ENCODE measurements around the gene BATF3. TPM values are rescaled to one million over a fixed set of nuclear protein-coding genes. Genes with fewer than 3 reads are reported as not detected.

The BATF3 gene
- total and polyA plus RNA-seq, 5 donors = 0.49 to 3.1 (median 0.79) TPM

DNA sequence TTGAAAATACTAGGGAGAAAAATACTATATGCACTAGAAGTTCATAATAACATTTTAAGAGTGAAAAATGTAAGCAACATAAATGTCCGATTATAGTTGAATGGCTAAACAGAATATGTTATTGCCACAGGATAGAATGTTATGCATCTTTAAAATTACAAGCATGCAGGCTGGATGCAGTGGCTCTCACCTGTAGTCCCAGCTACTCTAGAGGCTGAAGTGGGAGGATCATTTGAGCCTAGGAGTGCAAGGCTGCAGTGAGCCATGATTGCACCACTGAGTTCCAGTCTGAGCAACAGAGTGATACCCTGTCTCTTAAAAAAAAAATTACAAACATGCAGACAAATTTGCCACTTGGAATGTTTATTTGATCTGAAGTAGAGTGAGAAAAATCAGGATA is 3.0 kb upstream of the BATF3 start:
- intact Hi-C loops (cut with DNase I) = no loop called here
- ATAC-seq = no peak
- WGBS = 67% methylated on average over 1 of the region's 1 CpG

GRCh38 chr1:212701910-212702309 is 2.3 kb upstream of the BATF3 start:
- H3K27me3 ChIP-seq (ENCODE audit: control insufficient read depth, insufficient read depth) = no peaks in the 10 kb centered on the region
- H3K27ac ChIP-seq (ENCODE audit: low read length) = no peak overlapping the region
- no peaks in the 10 kb centered on the region for H3K4me1 ChIP-seq (ENCODE audit: control insufficient read depth, insufficient read depth, low read length)
- intact Hi-C loops (cut with DNase I) = no loop called here
- 69% methylated on average over 1 of the region's 1 CpG for WGBS
- no peak overlapping the region for H3K4me3 ChIP-seq (ENCODE audit: low read length)
- DNase-seq (no peak), ATAC-seq (no peak)
- no peaks in the 10 kb centered on the region for H3K9me3 ChIP-seq (ENCODE audit: control insufficient read depth, low read length)

More for the DNA sequence above, 3.0 kb upstream of the BATF3 start:
- Histone ChIP-seq H3K27ac (ENCODE audit: low read length) (no peak overlapping the region), H3K4me3 (ENCODE audit: low read length) (no peak overlapping the region), H3K9me3 (ENCODE audit: control insufficient read depth, low read length) (no peaks in the 10 kb centered on the region), H3K27me3 (ENCODE audit: control insufficient read depth, insufficient read depth) (no peaks in the 10 kb centered on the region), H3K4me1 (ENCODE audit: control insufficient read depth, insufficient read depth, low read length) (no peaks in the 10 kb centered on the region)
- no peak for DNase-seq

GRCh38 chr1:212700892-212701819 is 1.5 kb upstream of the BATF3 start:
- ATAC-seq (peak; percentile 69 to 79), DNase-seq (peak; percentile 56 to 77 (median 76))
- no peaks in the 10 kb centered on the region for H3K27me3 ChIP-seq (ENCODE audit: control insufficient read depth, insufficient read depth)
- H3K27ac ChIP-seq (ENCODE audit: low read length) = no peak overlapping the region
- WGBS = 7% methylated on average over 27 of the region's 27 CpGs
- H3K9me3 ChIP-seq (ENCODE audit: control insufficient read depth, low read length) = no peaks in the 10 kb centered on the region
- intact Hi-C loops (cut with DNase I) = no loop called here
- H3K4me1 ChIP-seq (ENCODE audit: control insufficient read depth, insufficient read depth, low read length) = no peaks in the 10 kb centered on the region
- H3K4me3 ChIP-seq (ENCODE audit: low read length) = peak overlapping the region; percentile 57

DNA sequence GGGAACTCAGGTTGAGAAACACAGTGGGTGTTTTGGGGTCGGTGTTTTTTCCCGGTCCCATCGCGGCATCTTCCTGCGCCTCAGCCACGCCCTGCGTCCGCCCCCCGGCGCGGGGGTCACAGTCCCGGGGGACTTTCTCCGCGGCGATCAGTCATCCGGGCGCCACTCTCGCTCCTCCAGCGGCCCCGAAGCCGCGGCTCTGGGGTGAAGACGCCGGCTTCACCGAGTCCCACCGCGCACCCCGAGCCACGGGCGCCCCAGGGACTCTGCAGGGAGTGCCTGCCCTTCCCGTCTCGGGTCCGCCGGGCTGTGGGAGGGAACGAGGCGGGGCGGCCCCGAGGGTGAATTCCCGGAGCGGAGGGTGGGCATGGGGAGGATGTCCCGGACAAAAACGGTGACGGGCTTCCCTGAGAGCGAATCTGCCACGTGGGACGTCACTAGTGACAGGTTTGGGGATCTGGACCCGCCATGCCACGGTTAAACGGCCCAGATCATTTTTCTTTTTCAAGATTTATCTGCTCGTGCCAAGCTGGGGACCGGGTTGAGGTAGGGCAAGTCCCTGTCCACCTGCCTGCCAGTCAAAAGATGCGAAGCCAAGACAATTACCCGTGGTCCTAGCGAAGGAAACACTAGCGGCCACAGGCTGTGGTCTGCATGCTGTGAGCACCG is 717 bp upstream of the BATF3 start:
- Histone ChIP-seq H3K4me3 (ENCODE audit: low read length) (peak overlapping the region; percentile 57), H3K27ac (ENCODE audit: low read length) (peak overlapping the region; percentile 46), H3K4me1 (ENCODE audit: control insufficient read depth, insufficient read depth, low read length) (no peaks in the 10 kb centered on the region), H3K9me3 (ENCODE audit: control insufficient read depth, low read length) (no peaks in the 10 kb centered on the region), H3K27me3 (ENCODE audit: control insufficient read depth, insufficient read depth) (no peaks in the 10 kb centered on the region)
- intact Hi-C loops (cut with DNase I) = no loop called here
- DNase-seq = peak; percentile 58 to 83 (median 72)
- ATAC-seq = peak; percentile 69 to 84
- WGBS = under 1% methylated on average over 56 of the region's 56 CpGs

GRCh38 chr1:212699104-212699624 is 476 bp downstream of the BATF3 start:
- H3K4me3 ChIP-seq (ENCODE audit: low read length) = peak overlapping the region; percentile 57
- H3K27ac ChIP-seq (ENCODE audit: low read length) = no peak overlapping the region
- ATAC-seq (peak; percentile 52 to 61), DNase-seq (peak; percentile 40 to 76 (median 74))
- no peaks in the 10 kb centered on the region for H3K4me1 ChIP-seq (ENCODE audit: control insufficient read depth, insufficient read depth, low read length)
- intact Hi-C loops (cut with DNase I) = no loop called here
- 1% methylated on average over 42 of the region's 42 CpGs for WGBS
- no peaks in the 10 kb centered on the region for H3K27me3 ChIP-seq (ENCODE audit: control insufficient read depth, insufficient read depth)
- H3K9me3 ChIP-seq (ENCODE audit: control insufficient read depth, low read length) = no peaks in the 10 kb centered on the region

DNA sequence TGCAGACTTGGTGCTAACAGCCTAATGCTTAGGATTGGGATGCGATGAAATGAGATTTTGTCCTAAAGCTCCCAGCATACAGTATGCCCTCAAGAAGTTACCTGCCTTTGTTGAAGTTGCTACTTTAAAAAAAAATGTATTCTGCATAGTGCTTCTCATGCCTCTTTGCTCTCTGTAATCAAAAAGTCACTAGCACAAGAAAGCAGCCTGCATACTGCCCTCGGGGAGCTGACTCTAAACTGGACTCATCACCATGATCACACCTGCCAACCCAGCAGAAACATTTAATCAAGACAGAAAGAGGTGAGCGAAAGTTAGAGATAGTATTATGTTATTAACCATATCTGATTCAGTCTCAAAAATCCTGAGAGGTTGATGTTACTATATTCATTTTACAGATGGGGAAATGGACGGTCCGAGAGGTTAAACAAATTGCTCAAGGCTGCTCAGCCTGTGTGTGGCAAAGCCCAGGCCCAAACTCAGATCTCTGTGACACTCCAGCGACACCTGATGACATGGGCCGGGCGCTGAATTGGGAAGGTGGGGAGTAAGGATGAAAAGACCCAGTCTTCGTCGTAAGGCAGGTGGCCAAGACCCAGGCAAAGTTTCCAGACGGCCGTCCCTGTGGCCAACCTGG is 1.1 kb downstream of the BATF3 start:
- 37% methylated on average over 12 of the region's 12 CpGs for WGBS
- H3K27me3 ChIP-seq (ENCODE audit: control insufficient read depth, insufficient read depth) = no peaks in the 10 kb centered on the region
- DNase-seq = no peak
- H3K9me3 ChIP-seq (ENCODE audit: control insufficient read depth, low read length) = no peaks in the 10 kb centered on the region
- ATAC-seq = no peak
- H3K27ac ChIP-seq (ENCODE audit: low read length) = no peak overlapping the region
- intact Hi-C loops (cut with DNase I) = no loop called here
- H3K4me3 ChIP-seq (ENCODE audit: low read length) = peak overlapping the region; percentile 57
- no peaks in the 10 kb centered on the region for H3K4me1 ChIP-seq (ENCODE audit: control insufficient read depth, insufficient read depth, low read length)

DNA sequence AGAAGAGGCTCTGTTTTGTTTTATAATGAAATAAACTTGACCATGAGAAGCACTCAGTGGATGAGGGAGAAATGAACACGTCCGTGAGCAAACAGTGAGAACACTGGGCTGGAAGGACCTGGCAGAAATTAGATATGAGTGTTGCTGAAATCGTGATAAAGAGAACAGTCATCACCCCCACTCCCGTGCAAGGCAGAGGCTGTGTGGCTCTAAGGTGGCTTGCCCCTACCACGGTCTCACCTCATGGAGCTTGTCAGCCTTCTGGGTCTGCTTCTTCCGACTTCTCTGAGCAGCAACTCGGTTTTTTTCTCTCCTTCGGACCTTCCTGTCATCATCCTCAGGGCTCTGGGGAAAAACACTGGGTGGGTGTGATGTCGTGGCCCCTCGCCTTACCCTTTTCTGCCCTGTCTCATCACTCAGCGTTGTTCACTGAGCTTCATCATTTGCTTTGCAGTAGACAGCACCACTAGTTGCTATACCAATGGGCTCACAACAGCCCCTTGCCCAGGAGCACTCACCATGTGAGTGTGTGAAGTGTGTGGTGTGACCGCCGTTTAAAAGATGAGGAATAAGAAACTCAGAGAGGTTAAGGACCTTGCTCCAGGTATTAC is 2.8 kb downstream of the BATF3 start:
- ATAC-seq (no peak), DNase-seq (no peak)
- 77% methylated on average over 13 of the region's 13 CpGs for WGBS
- Histone ChIP-seq H3K27me3 (ENCODE audit: control insufficient read depth, insufficient read depth) (no peaks in the 10 kb centered on the region), H3K4me1 (ENCODE audit: control insufficient read depth, insufficient read depth, low read length) (no peaks in the 10 kb centered on the region), H3K9me3 (ENCODE audit: control insufficient read depth, low read length) (no peaks in the 10 kb centered on the region), H3K27ac (ENCODE audit: low read length) (no peak overlapping the region), H3K4me3 (ENCODE audit: low read length) (no peak overlapping the region)
- intact Hi-C loops (cut with DNase I) = no loop called here

- intact Hi-C loops (cut with DNase I) = no loop called here
- Histone ChIP-seq H3K27ac (ENCODE audit: low read length) (no peak overlapping the region), H3K4me1 (ENCODE audit: control insufficient read depth, insufficient read depth, low read length) (no peaks in the 10 kb centered on the region), H3K4me3 (ENCODE audit: low read length) (no peak overlapping the region), H3K9me3 (ENCODE audit: control insufficient read depth, low read length) (no peaks in the 10 kb centered on the region), H3K27me3 (ENCODE audit: control insufficient read depth, insufficient read depth) (no peaks in the 10 kb centered on the region)
- ATAC-seq = no peak
- DNase-seq = no peak
- 96% methylated on average over 9 of the region's 9 CpGs for WGBS
Observed at GRCh38 chr1:212692774-212693644, 6.6 kb downstream of the BATF3 start.

- Histone ChIP-seq H3K9me3 (ENCODE audit: control insufficient read depth, low read length) (no peaks in the 10 kb centered on the region), H3K27ac (ENCODE audit: low read length) (no peak overlapping the region), H3K4me3 (ENCODE audit: low read length) (no peak overlapping the region), H3K4me1 (ENCODE audit: control insufficient read depth, insufficient read depth, low read length) (no peaks in the 10 kb centered on the region), H3K27me3 (ENCODE audit: control insufficient read depth, insufficient read depth) (no peaks in the 10 kb centered on the region)
- DNase-seq (no peak), ATAC-seq (no peak)
- intact Hi-C loops (cut with DNase I) = no loop called here
- 85% methylated on average over 9 of the region's 9 CpGs for WGBS
Observed at GRCh38 chr1:212691561-212692071, 8.0 kb downstream of the BATF3 start.

Data from right cardiac atrium (tissue), 5 donors.